GM19452 (cell line): ENCODE results near the gene BMX.

ENCODE experiments used
- ATAC-seq: cut with Tn5 transposase; IDR thresholded peaks from one replicate; pipeline ENCODE4 v1.9.1; 2021; ENCODE audit not compliant: unreplicated experiment

Gene BMX

GRCh38 chrX:15500497-15500966 is at the start of gene BMX:
TSS of gene BMX (plus strand) at chrX:15500807. CDS start at chrX:15508354, 7,547 bp downstream.
- ATAC-seq, result no peak

GRCh38 chrX:15451913-15452312 is 48.7 kb upstream of the BMX start:
- no peak for ATAC-seq

- ATAC-seq, result no peak
These were observed 35.9 kb upstream of the BMX start for GRCh38 chrX:15464704-15465103.

- ATAC-seq, result peak; percentile 64
These were observed 35.3 kb upstream of the BMX start for GRCh38 chrX:15465347-15465746.

DNA sequence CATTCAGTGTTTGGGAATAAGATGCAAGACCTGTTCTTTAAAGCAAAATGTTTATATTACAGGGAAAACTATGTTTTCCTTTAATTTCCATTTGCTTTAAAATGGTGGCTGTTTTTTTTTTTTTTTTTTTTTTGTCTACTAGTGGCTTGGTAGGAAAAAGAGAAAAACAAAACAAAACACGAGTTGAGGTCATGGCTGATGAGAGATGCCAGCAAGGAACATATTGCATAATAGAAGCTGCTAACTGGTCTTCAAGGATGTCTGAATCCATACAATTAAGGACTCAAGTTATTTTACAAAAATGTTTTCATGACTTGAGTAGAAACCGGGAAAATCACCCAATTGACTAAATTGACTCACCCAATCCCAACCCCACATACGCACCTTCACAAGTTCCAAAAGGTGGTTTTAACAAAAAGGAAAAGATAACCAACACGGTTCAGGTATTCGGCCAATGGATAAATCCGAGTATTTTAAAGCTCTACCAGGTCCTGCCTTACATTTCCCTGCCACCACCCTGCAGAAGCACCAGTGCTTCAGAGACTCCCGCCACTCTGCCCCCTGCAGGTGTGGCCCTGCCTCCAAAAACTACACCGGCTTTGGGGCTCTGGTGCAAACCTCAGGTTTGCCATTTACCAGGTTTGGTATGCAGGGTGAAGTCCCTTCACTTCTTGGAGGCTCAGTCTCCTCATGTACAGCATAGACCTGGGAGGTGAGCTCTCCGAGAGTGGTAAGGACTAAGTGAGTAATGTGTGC is 34.5 kb upstream of the BMX start:
- no peak for ATAC-seq

DNA sequence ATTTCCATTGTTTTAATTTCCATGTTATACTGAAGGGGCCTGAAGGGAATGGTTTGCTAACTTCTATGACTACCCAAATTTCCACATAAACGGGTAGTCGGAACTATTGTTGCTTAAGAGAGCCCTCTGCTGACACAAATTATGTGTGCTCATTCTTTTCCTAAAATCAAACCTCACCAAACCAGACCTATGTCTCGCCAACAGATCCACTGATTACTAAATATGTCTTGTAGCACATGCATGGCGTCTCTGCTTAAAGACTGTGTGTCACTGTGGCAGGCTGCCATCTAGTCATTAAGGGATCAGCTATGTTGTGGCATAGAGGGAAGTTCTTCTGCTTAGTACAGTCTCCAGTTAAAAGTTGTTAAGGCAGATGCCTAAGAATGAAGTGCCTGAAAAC is 32.6 kb upstream of the BMX start:
- ATAC-seq, result no peak

DNA sequence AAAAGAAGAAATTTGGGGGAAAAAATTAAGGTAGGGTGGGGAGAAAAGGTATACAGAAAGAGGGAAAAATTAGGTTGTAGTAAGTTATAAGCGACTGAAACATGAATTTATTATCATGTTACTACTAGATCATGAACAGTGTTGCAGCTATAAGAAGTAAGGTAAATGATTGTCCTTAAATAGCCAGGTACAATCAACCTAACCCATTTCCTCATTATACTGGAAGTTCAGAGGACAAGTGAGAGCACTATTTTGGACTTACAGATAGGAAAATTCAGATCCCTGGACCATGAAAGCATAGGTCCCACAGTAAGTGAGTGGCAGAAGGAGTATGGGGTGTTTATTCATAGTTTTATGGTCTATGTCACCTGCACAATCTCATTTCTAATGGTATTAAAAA is 31.0 kb upstream of the BMX start:
- ATAC-seq, result no peak

GRCh38 chrX:15471028-15471427 is 29.6 kb upstream of the BMX start:
- ATAC-seq, result no peak

GRCh38 chrX:15472531-15472930 is 28.1 kb upstream of the BMX start:
- no peak for ATAC-seq

DNA sequence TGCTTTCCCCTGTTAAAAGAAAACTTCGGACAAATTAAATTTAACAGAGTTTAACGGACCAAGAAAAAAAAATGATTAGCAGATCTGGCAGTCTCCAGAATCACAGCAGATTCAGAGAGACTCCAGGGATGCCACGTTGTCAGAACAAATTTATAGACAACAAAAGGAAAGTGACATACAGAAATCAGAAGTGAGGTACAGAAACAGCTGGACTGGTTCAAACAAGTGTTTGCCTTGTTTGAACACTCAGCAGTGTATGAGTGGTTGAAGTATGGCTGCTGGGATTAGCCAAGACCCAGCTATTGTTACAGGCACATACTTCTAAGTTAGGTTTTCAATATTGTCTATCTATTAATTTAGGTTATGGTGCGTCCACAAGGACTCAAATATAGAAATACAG is 26.6 kb upstream of the BMX start:
- no peak for ATAC-seq

GRCh38 chrX:15475021-15475420 is 25.6 kb upstream of the BMX start:
- ATAC-seq, result no peak

DNA sequence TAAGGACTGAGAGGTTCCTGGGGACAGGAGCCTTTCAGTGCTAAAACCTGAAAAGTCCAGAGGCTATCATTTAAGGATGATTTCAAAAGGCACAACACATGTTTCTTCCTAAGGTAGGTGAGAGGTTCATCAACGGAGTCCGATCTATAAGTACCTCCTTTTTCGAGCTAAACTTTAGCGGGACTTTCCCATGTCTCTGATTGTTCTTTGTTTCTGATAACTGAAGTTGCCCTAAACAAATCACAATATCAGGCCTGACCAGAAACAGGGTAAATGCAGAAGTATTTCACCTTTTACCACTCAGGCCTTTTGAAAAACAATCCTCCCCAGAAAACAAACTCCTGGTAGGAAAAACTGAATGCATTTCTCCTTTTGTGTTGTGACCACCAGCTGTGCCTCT is 25.1 kb upstream of the BMX start:
- ATAC-seq, result no peak

DNA sequence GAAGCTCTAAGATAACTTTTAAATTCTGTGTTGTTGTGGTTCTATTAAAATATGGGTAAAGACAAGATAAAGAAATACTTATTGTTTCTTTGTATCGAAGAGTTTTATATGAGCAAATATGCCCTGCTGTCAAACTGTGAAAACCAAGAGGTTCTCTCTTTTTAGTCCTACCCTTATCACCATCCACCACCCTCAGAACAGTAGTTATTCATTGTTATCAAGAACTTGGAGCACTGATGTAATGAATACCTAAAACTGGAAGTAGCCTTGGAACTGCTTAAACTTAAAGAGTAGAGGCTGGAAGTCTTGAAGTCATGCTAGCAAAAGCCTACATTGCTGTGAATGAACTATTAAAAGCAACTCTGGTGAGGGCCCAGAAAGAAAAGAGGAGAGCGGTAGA is 16.7 kb upstream of the BMX start:
- ATAC-seq, result no peak

- ATAC-seq, result no peak
These were observed 8.1 kb upstream of the BMX start for GRCh38 chrX:15492469-15492868.

DNA sequence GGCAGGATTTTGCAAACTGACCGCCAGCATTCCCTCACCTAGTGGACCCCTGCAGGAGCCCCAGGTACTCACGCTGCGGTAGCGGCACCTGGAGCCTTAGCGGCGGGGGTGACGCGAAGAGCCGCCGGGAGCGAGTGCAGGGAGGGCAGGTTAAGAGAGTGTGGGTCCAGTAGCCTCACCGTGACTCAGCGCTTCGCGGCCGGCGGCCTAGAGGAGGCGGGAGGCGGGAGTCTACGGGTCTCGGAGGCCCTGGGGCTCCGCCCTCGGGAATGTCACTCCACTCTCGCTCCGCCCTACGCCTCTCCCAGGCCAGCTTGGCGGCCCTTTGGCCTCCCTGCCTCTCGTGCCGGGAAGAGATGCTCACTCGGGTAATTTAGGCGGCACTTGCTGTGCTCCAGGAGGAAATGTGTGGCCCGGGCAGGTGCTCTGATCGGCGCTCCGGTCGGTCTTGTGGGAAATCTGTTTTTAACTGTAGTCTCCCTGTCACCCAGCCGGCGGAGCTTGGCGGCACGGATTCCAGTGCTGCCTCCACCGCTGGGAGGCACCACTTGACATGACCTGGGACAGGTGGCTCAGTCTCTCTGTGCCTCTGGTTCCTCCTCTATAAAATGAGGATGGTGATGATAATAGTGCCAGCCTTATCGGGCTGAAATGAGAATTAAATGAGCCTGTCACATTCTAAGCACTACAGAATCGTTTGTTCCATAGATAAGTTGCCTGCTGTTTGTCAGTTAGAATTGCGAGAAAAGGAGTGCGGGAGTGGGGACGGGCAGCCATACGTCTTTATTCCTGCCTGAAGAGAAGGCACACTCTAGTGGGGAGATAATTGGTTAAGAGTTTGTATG is 7.3 kb upstream of the BMX start, which contains the start of gene PIR:
Gene PIR (minus strand): TSS at position 216 of the 845 bp plus-strand sequence. CDS start 2,076 bp downstream, outside the sequence.
- peak; percentile 97 for ATAC-seq

DNA sequence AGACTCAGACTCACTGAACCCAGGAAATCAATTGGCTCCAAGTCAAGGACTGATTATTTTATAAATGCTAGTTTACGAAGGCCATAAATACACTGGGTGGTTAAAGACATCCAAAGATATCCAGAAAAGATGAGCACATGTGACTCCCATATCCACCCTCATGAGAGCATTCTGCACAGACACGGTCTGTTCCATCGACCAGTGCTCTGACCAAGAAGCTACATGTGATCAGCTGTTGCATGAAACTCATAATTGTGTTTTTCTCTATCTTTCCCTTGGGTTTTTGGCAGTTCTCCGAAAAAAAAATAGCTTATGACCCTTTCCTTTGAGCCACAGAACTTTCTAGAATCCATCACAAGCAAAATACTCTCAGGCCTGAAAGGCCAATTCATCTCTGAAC is 4.8 kb upstream of the BMX start:
- ATAC-seq, result no peak

- ATAC-seq, result no peak
These were observed 3.8 kb upstream of the BMX start for GRCh38 chrX:15496824-15497223.

GRCh38 chrX:15497865-15498264 is 2.7 kb upstream of the BMX start:
- no peak for ATAC-seq

DNA sequence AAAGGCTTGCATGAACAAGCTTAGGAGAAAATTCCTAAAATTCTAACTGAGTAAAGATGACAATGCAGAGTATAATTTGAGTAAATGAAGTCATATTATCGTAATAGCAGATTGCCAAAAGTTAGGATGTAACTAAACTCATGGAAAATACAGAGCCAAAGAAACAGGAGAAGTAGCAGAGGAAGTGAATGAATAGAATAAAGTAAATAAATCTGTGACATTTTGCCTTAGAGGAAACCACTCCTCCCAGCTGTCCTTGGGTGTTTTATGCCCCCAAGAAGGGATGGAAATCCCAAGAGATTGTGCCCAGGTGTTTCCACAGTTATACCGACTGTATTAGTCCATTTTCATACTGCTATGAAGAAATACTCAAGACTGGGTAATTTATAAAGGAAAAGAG is 1.9 kb upstream of the BMX start:
- ATAC-seq, result no peak

GRCh38 chrX:15499976-15500375 is 631 bp upstream of the BMX start:
- ATAC-seq, result no peak

GRCh38 chrX:15501506-15501905 is 899 bp downstream of the BMX start:
- no peak for ATAC-seq

GRCh38 chrX:15504661-15505060 is 4.1 kb downstream of the BMX start:
- ATAC-seq, result no peak
